Fibroblast of lung (primary cell): Measurements from ENCODE around the gene FGF1.

Source experiments
- EZH2 ChIP-seq: IDR thresholded peaks from 2 replicates; pipeline ENCODE4 v1.5.1; 2012; ENCODE audit warnings: low read length, control low read depth, mild to moderate bottlenecking; ENCODE audit errors: missing control alignments
- TF ChIP-seq, protein P1 (sequence below), 2 donors: IDR thresholded peaks in 1 of 2; conservative IDR thresholded peaks in 1 of 2; 1 replicate in 1 of 2; 2 replicates in 1 of 2; pipeline ENCODE4 v1.5.1; 2011 to 2012; ENCODE audit warnings: low read length in 2 of 2, control low read depth in 1 of 2, inconsistent platforms in 1 of 2, low read depth in 1 of 2, mild to moderate bottlenecking in 1 of 2

DNA sequence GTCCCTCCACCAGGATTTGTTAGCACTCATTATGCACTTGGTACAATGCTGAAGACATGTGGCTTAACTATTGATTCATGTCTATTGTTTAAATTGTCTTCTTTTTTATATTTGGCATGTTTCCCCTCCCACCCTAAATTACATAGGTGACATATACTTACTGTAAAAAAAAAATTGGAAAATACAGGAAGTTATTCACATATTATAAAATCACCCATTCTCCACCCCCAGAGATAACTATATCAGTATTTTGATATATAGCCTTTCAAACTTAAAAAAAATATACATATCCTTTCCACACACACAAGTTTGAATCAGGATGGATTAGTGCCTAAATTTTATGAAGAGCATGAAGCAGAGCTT is 87.6 kb downstream of the FGF1 start:
- no peak for TF ChIP-seq EZH2
- TF ChIP-seq, protein P1, sequence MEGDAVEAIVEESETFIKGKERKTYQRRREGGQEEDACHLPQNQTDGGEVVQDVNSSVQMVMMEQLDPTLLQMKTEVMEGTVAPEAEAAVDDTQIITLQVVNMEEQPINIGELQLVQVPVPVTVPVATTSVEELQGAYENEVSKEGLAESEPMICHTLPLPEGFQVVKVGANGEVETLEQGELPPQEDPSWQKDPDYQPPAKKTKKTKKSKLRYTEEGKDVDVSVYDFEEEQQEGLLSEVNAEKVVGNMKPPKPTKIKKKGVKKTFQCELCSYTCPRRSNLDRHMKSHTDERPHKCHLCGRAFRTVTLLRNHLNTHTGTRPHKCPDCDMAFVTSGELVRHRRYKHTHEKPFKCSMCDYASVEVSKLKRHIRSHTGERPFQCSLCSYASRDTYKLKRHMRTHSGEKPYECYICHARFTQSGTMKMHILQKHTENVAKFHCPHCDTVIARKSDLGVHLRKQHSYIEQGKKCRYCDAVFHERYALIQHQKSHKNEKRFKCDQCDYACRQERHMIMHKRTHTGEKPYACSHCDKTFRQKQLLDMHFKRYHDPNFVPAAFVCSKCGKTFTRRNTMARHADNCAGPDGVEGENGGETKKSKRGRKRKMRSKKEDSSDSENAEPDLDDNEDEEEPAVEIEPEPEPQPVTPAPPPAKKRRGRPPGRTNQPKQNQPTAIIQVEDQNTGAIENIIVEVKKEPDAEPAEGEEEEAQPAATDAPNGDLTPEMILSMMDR (conservative IDR thresholded peaks at IDR 0.05 in 1 of 2, IDR thresholded peaks at IDR 0.05 in 1 of 2; ENCODE audit: low read depth in 1 of 2, low read length in 2 of 2): no peak
